ENCODE measurements around the gene MBNL2.

- TF ChIP-seq CTCF (conservative IDR thresholded peaks at IDR 0.05; ENCODE audit: low read depth, low read length) (no peak), EZH2phosphoT487 (IDR thresholded peaks at IDR 0.05; ENCODE audit: borderline replicate concordance, low read length) (no peak)
These were observed 95.8 kb downstream of the MBNL2 start for GRCh38 chr13:97317933-97318332.

Data from PC-3 (cell line).